LNCaP clone FGC (cell line): ENCODE results near the gene HOXD4.

Experiments
- DNase-seq: peaks from one replicate; pipeline ENCODE4 v3.0.0-alpha.2; 2011; ENCODE audit warnings: low read depth
- H3K4me3 ChIP-seq: 2 replicates; pipeline ENCODE4 v1.5.1; 2011; ENCODE audit warnings: mild to moderate bottlenecking, low read depth, low read length, control low read depth
- CTCF ChIP-seq: IDR thresholded peaks from 2 replicates; pipeline ENCODE4 v1.5.1; 2012; ENCODE audit warnings: mild to moderate bottlenecking; ENCODE audit not compliant: control insufficient read depth, insufficient read depth; ENCODE audit errors: extremely low read depth

The HOXD4 gene

GRCh38 chr2:176105078-176105729, 46.1 kb upstream of the HOXD4 start:
- no peak for DNase-seq
- TF ChIP-seq CTCF: no peak
- no peak overlapping the region for H3K4me3 ChIP-seq

- no peak for DNase-seq
- no peak for TF ChIP-seq CTCF
- no peak overlapping the region for H3K4me3 ChIP-seq
Measured at GRCh38 chr2:176105730-176106580, 45.4 kb upstream of the HOXD4 start.

GRCh38 chr2:176106581-176107539, 44.5 kb upstream of the HOXD4 start, which contains the start of gene HOXD11:
TSS of gene HOXD11 (plus strand) at chr2:176107280. CDS start at chr2:176107356, 76 bp downstream.
- H3K4me3 ChIP-seq: no peak within 1 kb of the TSS
- no peak for DNase-seq
- TF ChIP-seq CTCF: no peak

- TF ChIP-seq CTCF: no peak
- no peak overlapping the region for H3K4me3 ChIP-seq
- DNase-seq: no peak
Measured at GRCh38 chr2:176107731-176108181, 43.6 kb upstream of the HOXD4 start.

GRCh38 chr2:176109192-176109901, 42.0 kb upstream of the HOXD4 start:
- TF ChIP-seq CTCF: no peak
- no peak overlapping the region for H3K4me3 ChIP-seq
- DNase-seq: no peak

- no peak for DNase-seq
- no peak for TF ChIP-seq CTCF
- no peak overlapping the region for H3K4me3 ChIP-seq
Measured at GRCh38 chr2:176109946-176110345, 41.4 kb upstream of the HOXD4 start.
